ENCODE data around the gene COL4A2. TPM values are rescaled to one million over a fixed set of nuclear protein-coding genes. Genes with fewer than 3 reads are reported as not detected.

The COL4A2 gene
- total RNA-seq, 2 experiments from 2014 or later: not detected

DNA sequence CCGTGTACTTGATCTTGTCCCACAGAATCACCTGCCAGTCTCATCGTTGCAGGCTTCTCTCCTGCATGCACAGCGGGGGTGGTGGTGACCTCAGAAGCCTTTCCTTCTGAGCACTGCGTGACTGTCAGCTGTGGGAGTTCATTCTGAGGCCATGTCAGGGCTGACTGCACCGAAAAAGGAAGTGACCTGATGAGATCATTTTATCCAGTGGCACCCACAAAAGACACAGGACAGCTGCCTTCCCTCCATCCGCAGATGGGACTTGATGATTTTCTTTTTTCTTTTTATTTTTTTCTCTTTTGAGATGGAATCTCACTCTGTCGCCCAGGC lies 164.7 kb downstream of the COL4A2 start:
- TF ChIP-seq CTCF (IDR thresholded peaks at IDR 0.05): no peak
- Mint-ChIP-seq H3K27ac (no peak overlapping the region), H3K36me3 (ENCODE audit: low read depth) (no peaks in the 10 kb centered on the region), H3K4me1 (ENCODE audit: low read depth) (peaks cover 3% of the 10 kb centered on the region), H3K4me3 (no peak overlapping the region), H3K27me3 (peaks cover 12% of the 10 kb centered on the region), H3K9me3 (no peaks in the 10 kb centered on the region)
- ATAC-seq (peak; percentile 89), DNase-seq (peak; percentile 65)
- CTCF ChIA-PET: no interaction called here
- intact Hi-C loops (cut with micrococcal nuclease): no loop called here
- POLR2A ChIA-PET: no interaction called here

DNA sequence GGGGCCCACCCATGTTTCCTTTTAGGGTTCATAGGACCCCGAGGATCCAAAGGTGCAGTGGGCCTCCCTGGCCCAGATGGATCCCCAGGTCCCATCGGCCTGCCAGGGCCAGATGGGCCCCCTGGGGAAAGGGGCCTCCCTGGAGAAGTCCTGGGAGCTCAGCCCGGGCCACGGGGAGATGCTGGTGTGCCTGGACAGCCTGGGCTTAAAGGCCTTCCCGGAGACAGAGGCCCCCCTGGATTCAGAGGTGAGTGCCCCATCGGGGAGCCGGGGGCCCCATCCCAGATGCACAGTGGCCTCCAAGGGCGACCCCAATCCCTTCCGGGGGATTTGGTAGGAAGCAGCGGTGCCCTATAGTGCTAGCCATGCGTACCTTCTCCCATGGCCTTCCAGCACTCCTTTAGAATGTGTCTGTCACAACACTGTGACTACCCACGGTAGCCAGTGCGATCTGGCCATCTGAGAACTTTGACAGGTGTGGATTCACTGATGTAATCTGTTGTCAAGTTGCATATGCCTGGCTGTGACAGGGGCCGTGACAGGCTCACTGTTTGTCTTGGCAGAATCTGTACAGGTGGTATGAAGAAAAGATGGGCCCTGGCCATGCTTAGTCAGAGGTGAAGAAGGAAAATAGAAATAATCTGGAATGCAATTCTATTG lies 165.9 kb downstream of the COL4A2 start:
- CTCF ChIA-PET: no interaction called here
- no peak for ATAC-seq
- no peaks in the 10 kb centered on the region for H3K36me3 Mint-ChIP-seq (ENCODE audit: low read depth)
- intact Hi-C loops (cut with micrococcal nuclease): no loop called here
- no peaks in the 10 kb centered on the region for H3K9me3 Mint-ChIP-seq
- peaks cover 12% of the 10 kb centered on the region for H3K27me3 Mint-ChIP-seq
- H3K4me1 Mint-ChIP-seq (ENCODE audit: low read depth): peaks cover 3% of the 10 kb centered on the region
- POLR2A ChIA-PET: no interaction called here
- no peak overlapping the region for H3K4me3 Mint-ChIP-seq
- no peak for TF ChIP-seq CTCF (IDR thresholded peaks at IDR 0.05)
- H3K27ac Mint-ChIP-seq: no peak overlapping the region
- DNase-seq: no peak

- intact Hi-C loops (cut with micrococcal nuclease): no loop called here
- H3K4me1 Mint-ChIP-seq (ENCODE audit: low read depth): peaks cover 3% of the 10 kb centered on the region
- CTCF ChIA-PET: no interaction called here
Measured at GRCh38 chr13:110474713-110475112, 167.6 kb downstream of the COL4A2 start.

DNA sequence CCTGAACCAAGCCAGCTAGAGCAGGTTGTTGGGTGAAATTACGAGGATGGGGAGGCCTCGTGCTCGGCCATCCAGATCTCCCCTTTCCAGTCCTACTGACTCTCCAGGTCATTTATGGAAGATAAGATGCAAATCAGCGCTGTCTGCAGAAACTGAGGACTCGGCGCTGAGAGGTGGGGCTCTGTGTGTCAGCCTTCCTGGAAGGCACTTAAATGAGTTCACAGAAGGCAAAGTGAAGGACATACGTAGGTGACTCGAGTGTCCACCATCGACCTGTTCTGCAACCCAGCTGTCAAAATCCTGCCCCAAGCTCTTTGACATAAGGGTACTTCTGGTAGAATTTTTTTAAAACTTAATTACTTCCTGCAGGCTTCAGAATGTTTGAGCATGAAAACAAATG lies 168.0 kb downstream of the COL4A2 start:
- peaks cover 12% of the 10 kb centered on the region for H3K27me3 Mint-ChIP-seq
- intact Hi-C loops (cut with micrococcal nuclease): no loop called here
- no peaks in the 10 kb centered on the region for H3K36me3 Mint-ChIP-seq (ENCODE audit: low read depth)
- peaks cover 3% of the 10 kb centered on the region for H3K4me1 Mint-ChIP-seq (ENCODE audit: low read depth)
- TF ChIP-seq CTCF (IDR thresholded peaks at IDR 0.05): no peak
- no peak for ATAC-seq
- POLR2A ChIA-PET: no interaction called here
- H3K4me3 Mint-ChIP-seq: no peak overlapping the region
- no peaks in the 10 kb centered on the region for H3K9me3 Mint-ChIP-seq
- H3K27ac Mint-ChIP-seq: no peak overlapping the region
- DNase-seq: no peak
- CTCF ChIA-PET: no interaction called here

More at GRCh38 chr13:110474713-110475112, 167.6 kb downstream of the COL4A2 start:
- Mint-ChIP-seq H3K36me3 (ENCODE audit: low read depth) (no peaks in the 10 kb centered on the region), H3K9me3 (no peaks in the 10 kb centered on the region), H3K27ac (no peak overlapping the region), H3K27me3 (peaks cover 12% of the 10 kb centered on the region), H3K4me3 (no peak overlapping the region)
- no peak for DNase-seq
- POLR2A ChIA-PET: no interaction called here
- ATAC-seq: no peak
- no peak for TF ChIP-seq CTCF (IDR thresholded peaks at IDR 0.05)

DNA sequence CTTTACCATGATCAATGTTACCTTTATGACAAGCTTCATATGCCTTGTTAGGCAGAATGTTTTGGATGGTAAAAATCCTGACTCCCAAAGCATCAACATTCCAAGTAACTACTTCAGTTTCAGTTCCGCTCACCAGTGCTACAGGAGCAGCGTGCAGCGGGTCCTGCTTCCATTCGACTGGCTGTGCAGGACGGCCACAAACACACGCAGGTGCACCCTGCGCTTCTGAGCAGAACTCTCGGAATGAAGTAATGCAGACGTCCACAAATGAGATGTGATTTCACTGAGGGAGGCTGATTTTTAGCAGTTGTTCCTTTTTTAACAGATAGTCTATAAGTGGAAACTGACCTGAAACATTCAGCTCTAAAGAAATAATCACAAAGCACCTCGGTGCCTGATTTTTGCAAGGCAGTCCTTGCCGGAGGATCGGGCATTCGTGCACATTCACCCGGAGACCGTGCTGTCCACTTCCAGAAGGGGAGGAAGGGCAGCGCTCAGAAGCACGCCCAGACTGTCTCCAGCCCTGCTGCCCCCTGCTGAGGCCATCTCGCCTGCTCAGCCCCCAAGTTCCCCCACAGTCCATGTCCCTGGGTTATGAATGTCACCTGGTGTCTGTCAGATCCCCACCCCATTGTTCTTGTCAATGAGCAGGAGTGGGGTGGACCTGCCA lies 168.6 kb downstream of the COL4A2 start:
- ChIA-PET POLR2A (no interaction called here), CTCF (no interaction called here)
- intact Hi-C loops (cut with micrococcal nuclease): no loop called here
- Mint-ChIP-seq H3K9me3 (no peaks in the 10 kb centered on the region), H3K4me3 (no peak overlapping the region), H3K36me3 (ENCODE audit: low read depth) (no peaks in the 10 kb centered on the region), H3K27ac (no peak overlapping the region), H3K4me1 (ENCODE audit: low read depth) (peaks cover 3% of the 10 kb centered on the region), H3K27me3 (peaks cover 10% of the 10 kb centered on the region)
- ATAC-seq: no peak
- no peak for TF ChIP-seq CTCF (IDR thresholded peaks at IDR 0.05)
- no peak for DNase-seq
